Stimulated activated CD4-positive, alpha-beta T cell treated with anti-CD3 and anti-CD28 coated beads, Interleukin-1b, Interleukin-23, amount 100 ng/mL, for 4 hours (primary cell): ENCODE data around the gene CDC37L1.

Source experiments
- DNase-seq, 2 donors: peaks; one replicate each; pipeline ENCODE4 v3.0.0-alpha.2; 2020; ENCODE audit warnings: low read depth in 2 of 2

CDC37L1 gene

DNA sequence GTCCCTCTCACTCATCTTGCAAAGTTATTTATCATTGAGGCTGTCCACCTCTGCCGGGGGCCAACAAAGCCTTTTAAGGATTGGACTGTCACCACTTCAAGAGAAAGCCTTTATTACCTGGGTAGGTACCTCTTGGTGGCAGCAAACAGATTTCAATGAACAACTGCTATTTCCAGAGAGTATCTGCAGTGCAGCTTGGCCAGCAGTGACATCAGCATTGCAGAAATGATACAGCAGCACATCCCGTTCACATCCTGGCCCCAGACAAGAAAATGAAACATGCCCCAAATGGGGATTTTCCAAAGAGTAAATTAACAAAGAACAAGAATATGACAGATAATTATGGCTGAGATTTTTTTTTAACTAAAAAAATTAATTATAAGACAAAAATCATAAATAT is 10.8 kb upstream of the CDC37L1 start:
- no peak for DNase-seq

- no peak for DNase-seq
Measured at GRCh38 chr9:4669890-4670289, 9.5 kb upstream of the CDC37L1 start.

GRCh38 chr9:4670591-4670990 is 8.8 kb upstream of the CDC37L1 start:
- DNase-seq = no peak

DNA sequence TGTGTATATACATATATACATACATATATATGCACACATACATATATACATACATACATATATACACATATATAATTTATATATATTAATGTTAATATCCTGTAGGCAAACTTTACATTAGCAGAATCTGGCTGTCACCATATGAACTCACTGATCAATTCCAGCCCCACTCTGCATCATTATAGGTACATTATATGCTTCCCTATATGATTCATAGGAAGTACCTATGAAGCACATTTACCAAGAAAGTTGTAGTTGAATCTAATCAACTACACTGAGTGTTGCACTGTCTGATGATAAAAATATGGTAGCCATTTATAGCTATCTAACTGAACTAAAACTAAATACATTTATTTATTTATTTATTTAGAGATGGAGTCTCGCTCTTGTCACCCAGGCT is 7.6 kb upstream of the CDC37L1 start:
- no peak for DNase-seq

GRCh38 chr9:4674783-4675182 is 4.6 kb upstream of the CDC37L1 start:
- no peak for DNase-seq

GRCh38 chr9:4677392-4677791 is 2.0 kb upstream of the CDC37L1 start:
- DNase-seq = no peak

GRCh38 chr9:4678679-4679267 is 596 bp upstream of the CDC37L1 start:
- no peak for DNase-seq

- DNase-seq = no peak
Measured at GRCh38 chr9:4680173-4680525, 780 bp downstream of the CDC37L1 start.

DNA sequence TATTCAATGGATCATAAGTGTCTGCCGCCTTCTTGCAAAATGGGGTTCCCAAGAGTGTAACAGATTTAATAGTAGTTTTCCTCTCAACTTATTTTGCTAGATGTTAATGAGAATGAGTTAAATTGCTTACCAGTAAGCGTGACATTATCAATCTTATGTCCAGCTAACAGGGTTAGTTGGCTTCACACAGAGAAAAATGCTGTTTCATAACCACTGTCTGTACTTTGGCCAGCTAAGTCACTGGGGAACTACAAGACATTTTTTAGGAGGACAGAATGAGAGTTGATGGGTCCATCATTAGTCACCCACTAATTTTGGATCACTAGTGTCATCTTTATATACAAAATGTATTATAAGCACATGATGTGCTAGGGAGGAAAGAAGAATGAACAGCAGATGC is 1.4 kb downstream of the CDC37L1 start:
- DNase-seq = no peak

GRCh38 chr9:4684820-4685219 is 5.5 kb downstream of the CDC37L1 start:
- no peak for DNase-seq

GRCh38 chr9:4686112-4686511 is 6.7 kb downstream of the CDC37L1 start:
- no peak for DNase-seq

GRCh38 chr9:4686584-4686983 is 7.2 kb downstream of the CDC37L1 start:
- no peak for DNase-seq

GRCh38 chr9:4689021-4689420 is 9.7 kb downstream of the CDC37L1 start:
- DNase-seq = no peak

GRCh38 chr9:4689687-4690104 is 10.3 kb downstream of the CDC37L1 start:
- no peak for DNase-seq

DNA sequence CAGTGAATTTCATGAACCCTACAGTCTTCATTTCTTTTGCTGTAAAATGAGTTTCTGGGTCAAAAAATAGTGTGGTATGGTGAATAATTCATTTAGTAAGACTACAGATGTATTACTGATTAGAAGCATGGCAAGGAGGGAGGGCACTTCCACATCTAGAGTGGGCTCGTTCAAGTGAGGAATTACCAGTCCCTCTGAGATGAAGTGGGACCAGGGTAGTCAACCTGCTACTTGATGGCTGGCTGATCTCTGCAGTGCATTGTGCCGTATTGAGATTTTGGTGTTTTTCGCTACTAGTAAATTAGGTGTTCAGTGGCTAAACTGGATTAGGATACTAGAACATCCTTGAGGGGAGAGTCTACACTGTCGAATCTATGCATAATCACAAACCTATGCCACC is 10.8 kb downstream of the CDC37L1 start:
- DNase-seq = no peak

DNA sequence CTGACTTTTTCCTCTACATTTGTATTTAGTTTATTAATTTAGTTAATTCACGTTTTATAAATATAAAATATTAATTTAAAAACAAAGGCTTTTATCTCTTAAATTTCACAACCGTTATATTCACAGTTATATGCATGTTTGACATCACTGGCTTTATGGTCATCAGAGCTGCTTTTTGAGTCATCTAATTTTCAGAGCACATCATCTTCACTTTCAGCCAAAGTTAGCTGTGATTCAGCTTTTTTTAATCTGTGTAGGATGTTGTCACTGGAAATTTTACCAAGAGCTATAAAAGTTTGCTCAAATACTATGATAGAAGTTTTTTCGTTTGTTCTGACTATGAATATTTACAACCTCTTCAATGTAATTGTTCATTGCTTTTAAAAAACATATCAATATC is 12.4 kb downstream of the CDC37L1 start:
- DNase-seq = no peak

GRCh38 chr9:4700091-4700490 is 20.7 kb downstream of the CDC37L1 start:
- no peak for DNase-seq

GRCh38 chr9:4700932-4701331 is 21.6 kb downstream of the CDC37L1 start:
- no peak for DNase-seq

GRCh38 chr9:4701526-4701925 is 22.2 kb downstream of the CDC37L1 start:
- no peak for DNase-seq

GRCh38 chr9:4704129-4704528 is 24.8 kb downstream of the CDC37L1 start:
- DNase-seq = no peak

GRCh38 chr9:4706021-4706420 is 26.7 kb downstream of the CDC37L1 start:
- DNase-seq = no peak

DNA sequence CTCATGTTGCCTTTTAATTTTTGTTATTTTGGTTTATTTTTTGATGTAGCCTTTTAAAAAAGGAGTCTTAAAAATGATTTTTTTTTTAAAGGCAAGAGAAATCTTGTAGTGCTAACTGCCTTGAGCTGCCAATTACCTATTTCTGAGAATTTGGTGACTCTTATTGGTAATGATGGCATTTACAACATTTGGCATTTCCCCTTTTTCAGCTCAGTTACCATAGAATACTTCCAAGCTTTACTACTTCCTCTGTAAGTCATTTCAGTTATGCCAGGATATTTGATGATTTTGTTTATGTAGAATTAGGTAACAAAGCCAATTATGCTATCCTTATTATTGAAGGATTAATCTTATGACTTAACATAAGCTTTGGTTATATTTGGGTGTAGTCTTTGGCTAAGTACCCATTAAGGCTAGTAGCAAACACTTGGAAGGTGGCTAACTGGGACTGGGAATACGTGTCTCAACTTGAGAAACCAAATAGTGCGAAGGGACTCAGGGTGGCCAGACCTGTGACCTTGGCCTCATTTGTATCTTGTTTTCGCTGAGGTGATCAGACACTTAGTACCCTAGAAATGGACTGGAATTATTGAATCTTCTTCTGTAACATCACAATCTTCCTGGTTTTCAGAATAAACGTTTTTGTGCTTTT is 27.7 kb downstream of the CDC37L1 start:
- no peak for DNase-seq

GRCh38 chr9:4709380-4709779 is 30.0 kb downstream of the CDC37L1 start:
- no peak for DNase-seq

GRCh38 chr9:4713849-4714248 is 34.5 kb downstream of the CDC37L1 start:
- no peak for DNase-seq
